SKM-1 (cell line): ENCODE data around the gene OPCML.

Experiments
- DNase-seq: peaks from one replicate; lab custom pipeline; 2025; ENCODE audit not compliant: unreplicated experiment; lab: John Stamatoyannopoulos, UW

OPCML gene

GRCh38 chr11:132648851-132649250, 883.5 kb downstream of the OPCML start:
- no peak for DNase-seq

- no peak for DNase-seq
Measured at GRCh38 chr11:132646890-132647289, 885.4 kb downstream of the OPCML start.

DNA sequence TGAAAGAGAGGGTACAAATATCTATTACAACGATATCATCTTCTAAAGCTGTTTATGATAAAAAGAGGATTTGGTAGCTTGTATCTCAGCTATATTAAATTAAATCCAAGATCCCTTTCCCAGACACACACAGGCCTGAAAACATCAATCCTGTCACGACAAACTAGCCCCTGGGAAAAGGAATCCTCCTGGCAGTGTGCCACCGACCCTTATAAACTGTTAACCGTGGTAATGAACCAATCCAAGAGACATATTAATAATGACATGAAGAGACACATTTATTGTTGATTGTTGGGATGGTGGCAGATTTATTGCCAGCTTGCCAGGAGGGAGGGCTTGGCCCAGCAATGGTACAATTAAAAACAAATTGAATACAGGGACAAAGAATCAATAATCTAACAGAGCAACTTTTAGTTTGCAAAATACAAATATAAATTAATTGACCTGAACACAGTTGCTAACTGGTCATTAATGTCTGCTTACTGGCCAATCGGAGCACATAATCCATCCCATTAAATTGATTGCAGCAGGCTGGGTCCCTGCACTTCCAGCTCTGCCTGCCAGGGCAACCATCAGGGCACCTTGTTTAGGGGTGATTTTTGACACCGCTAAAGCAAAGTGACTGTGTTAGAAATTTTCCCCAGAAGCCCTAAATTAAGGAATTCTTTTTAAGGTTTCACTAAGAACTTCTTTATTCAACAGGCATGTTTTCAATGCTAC, 887.6 kb downstream of the OPCML start:
- no peak for DNase-seq

DNA sequence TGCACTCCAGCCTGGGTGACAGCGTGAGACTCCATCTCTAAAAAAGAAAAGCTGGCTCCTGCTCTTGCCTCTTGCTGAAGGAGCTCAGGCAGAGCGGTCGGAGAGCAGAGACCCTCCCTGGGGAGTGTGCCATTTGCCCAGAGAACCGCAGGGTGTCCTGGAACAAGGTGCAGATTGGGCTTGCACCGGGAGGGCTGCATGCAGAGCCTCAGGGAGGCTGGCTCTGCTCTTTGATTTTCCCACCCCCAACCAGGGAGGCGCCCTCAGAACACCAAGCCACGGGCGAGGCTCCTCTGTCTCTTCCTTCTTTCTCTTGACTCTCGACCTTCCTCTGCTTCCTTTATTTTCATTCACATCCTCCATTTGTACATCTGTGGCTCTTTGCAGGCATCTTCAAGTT, 889.1 kb downstream of the OPCML start:
- DNase-seq: no peak

GRCh38 chr11:132640952-132641351, 891.3 kb downstream of the OPCML start:
- no peak for DNase-seq

GRCh38 chr11:132639986-132640385, 892.3 kb downstream of the OPCML start:
- no peak for DNase-seq

GRCh38 chr11:132639403-132639802, 892.9 kb downstream of the OPCML start:
- DNase-seq: no peak

GRCh38 chr11:132638423-132638822, 893.9 kb downstream of the OPCML start:
- no peak for DNase-seq

DNA sequence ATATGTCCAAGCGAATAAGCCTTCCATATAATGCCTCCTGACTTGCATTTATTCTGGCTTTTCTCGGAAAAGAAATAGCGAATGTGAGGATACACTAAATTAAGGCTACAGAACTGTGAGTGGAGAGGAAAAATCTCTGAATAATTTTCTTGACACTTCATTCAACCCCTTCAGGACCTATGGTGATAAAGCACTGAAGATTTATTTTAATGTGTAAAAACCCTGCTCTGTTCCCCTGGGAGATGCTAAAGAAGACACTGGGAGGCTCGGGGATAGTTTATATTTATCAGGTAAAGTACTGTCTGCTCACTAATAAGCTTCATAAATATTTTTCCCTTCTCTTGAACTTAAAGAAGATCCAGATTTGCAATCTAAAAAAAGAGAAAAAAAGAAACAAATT, 895.8 kb downstream of the OPCML start:
- DNase-seq: no peak

DNA sequence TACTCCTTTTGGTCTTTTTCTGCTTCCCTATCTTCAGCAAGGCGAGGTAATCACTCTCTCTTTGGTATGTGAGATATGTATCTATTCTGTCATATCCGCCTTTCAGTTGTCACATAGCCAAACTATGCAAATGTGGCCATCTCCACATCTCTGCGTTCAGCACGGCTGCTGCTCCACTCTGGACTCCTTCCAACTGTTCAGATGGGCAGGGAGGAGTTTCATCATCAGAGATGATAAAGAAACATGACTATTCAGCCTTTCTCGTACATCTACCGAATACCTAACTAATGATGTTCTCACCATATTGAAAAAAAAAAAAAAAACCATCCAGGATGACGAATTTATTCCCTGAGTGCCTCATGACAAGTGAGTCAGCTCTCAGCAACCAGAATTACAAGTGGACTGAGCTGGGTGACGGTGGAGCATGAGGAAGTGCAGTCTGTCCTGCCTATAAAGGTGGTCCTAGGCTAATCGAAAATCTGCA, 899.6 kb downstream of the OPCML start:
- no peak for DNase-seq

DNA sequence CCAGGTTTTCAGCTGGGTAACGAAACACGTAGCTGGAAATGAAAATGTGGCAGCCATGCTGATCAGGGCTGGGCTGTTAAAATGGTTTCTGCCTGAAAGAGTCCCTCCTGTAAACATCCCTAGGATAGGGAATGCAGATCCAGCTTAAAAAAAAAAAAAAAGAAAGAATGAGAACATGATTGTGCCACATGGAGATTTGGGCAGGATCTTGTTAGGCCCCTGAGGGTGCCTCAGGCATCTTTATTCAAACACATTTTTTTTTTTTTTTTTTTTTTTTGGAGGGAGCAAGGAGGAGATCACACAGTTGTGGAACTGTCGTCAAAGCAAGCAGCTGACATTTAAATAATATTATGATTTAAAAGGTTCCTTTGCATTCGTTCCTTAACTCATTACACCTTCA, 900.3 kb downstream of the OPCML start:
- no peak for DNase-seq

DNA sequence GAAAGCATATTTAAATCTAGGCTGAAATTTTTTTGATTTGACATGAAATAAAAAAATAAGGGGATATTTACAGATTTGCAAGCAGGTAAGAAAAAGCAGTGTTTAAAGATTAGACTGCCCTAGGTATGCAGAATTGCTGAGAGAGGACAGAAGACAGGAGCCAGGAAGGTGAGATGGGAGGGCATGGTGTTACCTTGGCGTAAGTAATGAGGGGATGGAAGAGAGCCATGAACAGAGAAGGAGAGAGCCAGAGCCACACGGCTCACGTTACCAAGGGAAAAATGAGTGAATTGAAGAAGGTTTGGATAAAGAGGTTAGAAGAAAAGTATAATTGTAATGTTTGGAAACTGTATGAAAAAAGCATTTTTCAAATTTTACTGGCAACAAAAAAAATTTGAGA, 904.3 kb downstream of the OPCML start:
- DNase-seq: no peak

- no peak for DNase-seq
Measured at GRCh38 chr11:132626446-132626845, 905.9 kb downstream of the OPCML start.

- DNase-seq: no peak
Measured at GRCh38 chr11:132623511-132623910, 908.8 kb downstream of the OPCML start.

- no peak for DNase-seq
Measured at GRCh38 chr11:132621976-132622580, 910.2 kb downstream of the OPCML start.

GRCh38 chr11:132620423-132620822, 911.9 kb downstream of the OPCML start:
- no peak for DNase-seq

- DNase-seq: no peak
Measured at GRCh38 chr11:132610791-132611190, 921.5 kb downstream of the OPCML start.

GRCh38 chr11:132610216-132610615, 922.1 kb downstream of the OPCML start:
- DNase-seq: no peak

DNA sequence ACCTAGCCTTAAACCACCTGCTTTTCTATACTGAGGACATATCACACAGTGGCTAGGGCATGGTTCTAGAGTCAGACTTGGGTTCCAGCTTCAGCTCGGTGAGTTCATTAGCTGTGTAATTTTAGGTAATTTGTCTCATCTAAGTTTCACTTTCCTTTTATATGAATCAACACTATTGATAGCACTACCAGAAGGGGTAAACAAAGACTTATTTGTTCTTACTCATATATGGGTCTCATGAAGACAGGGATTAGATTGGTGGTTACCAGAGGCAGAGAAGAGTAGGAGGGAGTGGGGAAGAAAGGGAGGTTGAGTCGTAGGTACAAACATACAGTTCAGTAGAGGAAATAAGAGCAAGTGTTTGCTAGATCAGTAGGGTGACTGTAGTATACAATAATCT, 924.7 kb downstream of the OPCML start:
- no peak for DNase-seq

- DNase-seq: no peak
Measured at GRCh38 chr11:132605825-132606570, 926.3 kb downstream of the OPCML start.

GRCh38 chr11:132604431-132604830, 927.9 kb downstream of the OPCML start:
- DNase-seq: no peak

DNA sequence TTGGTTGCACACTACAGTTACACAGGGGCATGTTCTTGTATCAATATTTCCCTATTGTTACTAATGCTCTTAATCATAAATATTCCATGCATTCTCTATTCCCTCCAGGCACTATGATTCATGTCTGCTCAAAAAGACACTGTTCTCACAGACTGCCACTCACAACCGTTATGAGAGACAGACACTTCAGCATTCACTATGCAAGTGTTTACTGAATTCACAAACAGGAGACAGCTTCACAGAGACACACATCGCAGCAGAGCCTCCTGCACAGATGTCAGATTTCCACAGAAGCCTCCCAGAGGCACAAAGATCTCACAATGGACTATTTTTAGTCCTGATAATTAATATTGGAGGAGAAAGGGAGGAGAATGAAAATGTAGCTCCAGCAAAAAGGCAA, 930.4 kb downstream of the OPCML start:
- DNase-seq: no peak
